ENCODE measurements around the gene SLC39A6.

The SLC39A6 gene

DNA sequence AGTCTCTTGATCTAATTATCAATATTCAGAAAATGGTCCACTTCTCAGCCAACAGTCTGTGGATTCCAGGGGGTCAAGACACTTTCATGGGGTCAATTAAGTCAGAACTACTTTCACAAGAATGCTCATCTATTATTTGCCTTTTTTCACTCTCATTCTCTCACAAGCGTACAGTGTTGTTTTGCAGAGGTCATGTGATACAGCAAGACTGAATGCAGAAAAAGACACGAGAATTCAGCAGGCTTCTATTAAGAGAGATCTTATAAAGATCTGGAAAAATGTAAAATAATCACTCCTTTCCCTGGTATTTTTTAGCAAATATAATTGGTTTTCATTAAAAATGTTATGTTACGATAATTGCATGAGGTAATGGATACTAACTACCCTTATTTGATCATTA lies 70.5 kb downstream of the SLC39A6 start:
- TF ChIP-seq PPARA (CRISPR knock-in tag; IDR thresholded peaks at IDR 0.05; ENCODE audit: borderline replicate concordance) (no peak), BACH2 (CRISPR knock-in tag; IDR thresholded peaks at IDR 0.05; ENCODE audit: borderline replicate concordance) (no peak), ZFP30 (CRISPR knock-in tag; IDR thresholded peaks at IDR 0.05) (no peak), ZFP3 (CRISPR knock-in tag; IDR thresholded peaks at IDR 0.05) (no peak)
- ATAC-seq, result no peak
